Neuronal stem cell (in vitro differentiated cells): ENCODE data around the gene PTGS1.

Source experiments
- DNase-seq: peaks from one replicate; pipeline ENCODE4 v3.0.0-alpha.2; 2013; ENCODE audit warnings: low spot score
- H2AFZ ChIP-seq: one replicate; pipeline ENCODE4 v1.6.1; 2013; ENCODE audit warnings: mild to moderate bottlenecking, low read length, inconsistent platforms
- H2AK5ac ChIP-seq: 2 replicates; pipeline ENCODE4 v1.6.1; 2013; ENCODE audit warnings: low read depth, mild to moderate bottlenecking, inconsistent platforms, low read length, moderate library complexity, mixed read lengths
- H2BK120ac ChIP-seq: 2 replicates; pipeline ENCODE4 v1.6.1; 2013; ENCODE audit warnings: low read depth, mild to moderate bottlenecking, inconsistent platforms, low read length, moderate library complexity, mixed read lengths
- H2BK12ac ChIP-seq: one replicate; pipeline ENCODE4 v1.6.1; 2013; ENCODE audit warnings: low read length, inconsistent platforms
- H2BK15ac ChIP-seq: 2 replicates; pipeline ENCODE4 v1.6.1; 2013; ENCODE audit warnings: mild to moderate bottlenecking, low read length, inconsistent platforms, mixed read lengths
- H2BK5ac ChIP-seq: one replicate; pipeline ENCODE4 v1.6.1; 2013; ENCODE audit warnings: inconsistent platforms, mild to moderate bottlenecking, low read length, moderate library complexity
- H3K14ac ChIP-seq: one replicate; pipeline ENCODE4 v1.6.1; 2013; ENCODE audit warnings: low read length, inconsistent platforms
- H3K18ac ChIP-seq: 2 replicates; pipeline ENCODE4 v1.6.1; 2013; ENCODE audit warnings: low read length, inconsistent platforms
- H3K23ac ChIP-seq: 2 replicates; pipeline ENCODE4 v1.6.1; 2013; ENCODE audit warnings: low read depth, mild to moderate bottlenecking, mixed read lengths, low read length, inconsistent platforms; ENCODE audit not compliant: poor library complexity
- H3K27ac ChIP-seq: replicated peaks from 3 replicates; pipeline ENCODE4 v1.5.1; 2013; ENCODE audit warnings: low read length, inconsistent platforms
- H3K27me3 ChIP-seq, 3 experiments: 2 replicates each; pipeline ENCODE4 v1.6.1; 2013; ENCODE audit warnings: low read length in 3 of 3, mild to moderate bottlenecking in 2 of 3, inconsistent platforms in 1 of 3, low read depth in 1 of 3, mixed read lengths in 1 of 3, moderate library complexity in 1 of 3; ENCODE audit not compliant: control insufficient read depth in 3 of 3, insufficient read depth in 3 of 3
- H3K36me3 ChIP-seq, 2 donors: replicated peaks in 1 of 2; 2 replicates each; pipeline ENCODE4 v1.6.1; 2013; ENCODE audit warnings: low read length in 2 of 2; ENCODE audit not compliant: control insufficient read depth in 2 of 2, insufficient read depth in 2 of 2
- H3K4ac ChIP-seq: 2 replicates; pipeline ENCODE4 v1.6.1; 2013; ENCODE audit warnings: inconsistent platforms, mild to moderate bottlenecking, low read length, moderate library complexity
- H3K4me1 ChIP-seq, 2 donors: 1 replicate in 1 of 2; 2 replicates in 1 of 2; pipeline ENCODE4 v1.6.1; 2013; ENCODE audit warnings: low read length in 2 of 2, low read depth in 1 of 2; ENCODE audit not compliant: control insufficient read depth in 2 of 2, insufficient read depth in 1 of 2
- H3K4me2 ChIP-seq: one replicate; pipeline ENCODE4 v1.6.1; 2013; ENCODE audit warnings: mild to moderate bottlenecking, low read length, inconsistent platforms; ENCODE audit not compliant: insufficient read depth, poor library complexity, severe bottlenecking
- H3K4me3 ChIP-seq, 2 donors: 2 replicates each; pipeline ENCODE4 v1.5.1; 2013; ENCODE audit warnings: low read length in 2 of 2, mild to moderate bottlenecking in 2 of 2, inconsistent platforms in 1 of 2, moderate library complexity in 1 of 2
- H3K79me1 ChIP-seq: one replicate; pipeline ENCODE4 v1.6.1; 2013; ENCODE audit warnings: low read depth, mild to moderate bottlenecking, inconsistent platforms, low read length, moderate library complexity
- H3K9ac ChIP-seq: one replicate; pipeline ENCODE4 v1.6.1; 2013; ENCODE audit warnings: mild to moderate bottlenecking, low read depth, low read length, inconsistent platforms; ENCODE audit not compliant: poor library complexity
- H3K9me3 ChIP-seq, 2 donors: replicated peaks in 1 of 2; 2 replicates each; pipeline versions ENCODE3 to v1.6.1; 2013; ENCODE audit warnings: low read length in 2 of 2, mild to moderate bottlenecking in 2 of 2, inconsistent platforms in 1 of 2, low read depth in 1 of 2, mixed read lengths in 1 of 2, moderate library complexity in 1 of 2; ENCODE audit not compliant: control insufficient read depth in 2 of 2, insufficient read depth in 1 of 2
- H4K8ac ChIP-seq: one replicate; pipeline ENCODE4 v1.6.1; 2013; ENCODE audit warnings: low read depth, mild to moderate bottlenecking, inconsistent platforms, low read length, moderate library complexity
- H4K91ac ChIP-seq: one replicate; pipeline ENCODE4 v1.6.1; 2013; ENCODE audit warnings: low read length, low read depth, mild to moderate bottlenecking, inconsistent platforms; ENCODE audit not compliant: poor library complexity
- WGBS, 2 donors: extraction: QIAGEN DNeasy Blood & Tissue Kit; methylation state at CpG; one replicate each; pipeline ENCODE4 v1.1.7; 2013; ENCODE audit warnings: missing lambda C conversion rate in 2 of 2, mixed read lengths in 1 of 2; ENCODE audit not compliant: insufficient read length in 2 of 2, insufficient replicate concordance in 1 of 2; ENCODE audit errors: extremely low coverage in 2 of 2; 5-methylcytosine and 5-hydroxymethylcytosine counted together

The PTGS1 gene

GRCh38 chr9:122338994-122339393, 31.8 kb upstream of the PTGS1 start:
- Histone ChIP-seq H3K4me2 (no peak overlapping the region), H3K23ac (peak overlapping the region; percentile 37), H4K8ac (no peak overlapping the region), H2AK5ac (no peak overlapping the region), H3K4me1 (peaks cover 4 to 14% of the 10 kb centered on the region in 2 donors), H3K9me3 (no peaks in the 10 kb centered on the region), H3K4ac (no peak overlapping the region), H3K27me3 (peaks cover 0 to 50% (median 2%) of the 10 kb centered on the region in 3 experiments), H2BK120ac (no peak overlapping the region), H3K14ac (no peak overlapping the region), H2BK5ac (no peak overlapping the region), H2BK12ac (no peak overlapping the region), H3K36me3 (no peaks in the 10 kb centered on the region), H2AFZ (peak overlapping the region; percentile 37), H3K4me3 (no peak overlapping the region), H3K79me1 (no peaks in the 10 kb centered on the region), H4K91ac (no peak overlapping the region), H3K27ac (no peak overlapping the region), H2BK15ac (no peak overlapping the region), H3K18ac (no peak overlapping the region), H3K9ac (peak overlapping the region; percentile 17)
- no peak for DNase-seq
- no CpG with 5 or more reads among the region's 3 CpGs for WGBS, 2 donors

GRCh38 chr9:122339579-122339978, 31.2 kb upstream of the PTGS1 start:
- Histone ChIP-seq H3K9ac (no peak overlapping the region), H3K4me3 (no peak overlapping the region), H3K36me3 (no peaks in the 10 kb centered on the region), H2BK5ac (no peak overlapping the region), H3K23ac (peak overlapping the region; percentile 37), H3K27ac (no peak overlapping the region), H2BK12ac (no peak overlapping the region), H2AFZ (no peak overlapping the region), H3K9me3 (no peaks in the 10 kb centered on the region), H4K8ac (no peak overlapping the region), H3K14ac (no peak overlapping the region), H3K4ac (no peak overlapping the region), H4K91ac (no peak overlapping the region), H3K79me1 (no peaks in the 10 kb centered on the region), H3K4me2 (no peak overlapping the region), H2BK120ac (no peak overlapping the region), H3K18ac (no peak overlapping the region), H2AK5ac (no peak overlapping the region), H3K27me3 (peaks cover 0 to 50% (median 2%) of the 10 kb centered on the region in 3 experiments), H2BK15ac (no peak overlapping the region), H3K4me1 (peaks cover 4 to 14% of the 10 kb centered on the region in 2 donors)
- WGBS, 2 donors: no CpG with 5 or more reads among the region's 5 CpGs
- no peak for DNase-seq

GRCh38 chr9:122340161-122340560, 30.7 kb upstream of the PTGS1 start:
- Histone ChIP-seq H3K27ac (no peak overlapping the region), H3K23ac (no peak overlapping the region), H3K4me1 (peaks cover 4 to 14% of the 10 kb centered on the region in 2 donors), H3K9ac (no peak overlapping the region), H4K91ac (no peak overlapping the region), H3K79me1 (no peaks in the 10 kb centered on the region), H2BK5ac (no peak overlapping the region), H3K36me3 (no peaks in the 10 kb centered on the region), H2AK5ac (no peak overlapping the region), H3K27me3 (peaks cover 0 to 50% (median 2%) of the 10 kb centered on the region in 3 experiments), H2BK15ac (no peak overlapping the region), H3K14ac (no peak overlapping the region), H4K8ac (no peak overlapping the region), H2BK12ac (no peak overlapping the region), H3K18ac (no peak overlapping the region), H2AFZ (no peak overlapping the region), H3K4ac (no peak overlapping the region), H3K4me2 (no peak overlapping the region), H3K9me3 (no peaks in the 10 kb centered on the region), H2BK120ac (no peak overlapping the region), H3K4me3 (no peak overlapping the region)
- WGBS, 2 donors: no CpG with 5 or more reads among the region's 6 CpGs
- DNase-seq: no peak

GRCh38 chr9:122342323-122343050, 28.3 kb upstream of the PTGS1 start:
- H2BK5ac ChIP-seq: no peak overlapping the region
- H3K4me3 ChIP-seq: no peak overlapping the region
- no peak overlapping the region for H2AK5ac ChIP-seq
- H3K79me1 ChIP-seq: no peaks in the 10 kb centered on the region
- no peak overlapping the region for H3K14ac ChIP-seq
- H2AFZ ChIP-seq: no peak overlapping the region
- no peaks in the 10 kb centered on the region for H3K36me3 ChIP-seq
- H3K9ac ChIP-seq: no peak overlapping the region
- no peak overlapping the region for H2BK12ac ChIP-seq
- H3K23ac ChIP-seq: no peak overlapping the region
- no peak overlapping the region for H2BK15ac ChIP-seq
- WGBS, 2 donors: no CpG with 5 or more reads among the region's 15 CpGs
- no peak overlapping the region for H4K91ac ChIP-seq
- H3K27ac ChIP-seq: peak overlapping the region; percentile 18
- H3K4me1 ChIP-seq: peaks cover 8 to 17% of the 10 kb centered on the region in 2 donors
- H3K4ac ChIP-seq: no peak overlapping the region
- H4K8ac ChIP-seq: no peak overlapping the region
- H3K27me3 ChIP-seq: peaks cover 0 to 63% (median 9%) of the 10 kb centered on the region in 3 experiments
- no peak overlapping the region for H2BK120ac ChIP-seq
- peaks cover 0 to 1% of the 10 kb centered on the region in 2 donors for H3K9me3 ChIP-seq
- no peak for DNase-seq
- H3K18ac ChIP-seq: no peak overlapping the region
- H3K4me2 ChIP-seq: no peak overlapping the region
